ENCODE data around the gene GRK4. TPM values are rescaled to one million over a fixed set of nuclear protein-coding genes. Genes with fewer than 3 reads are reported as not detected.

GRK4 gene
- total RNA-seq, 1 experiment from 2014 or later, result 4.2 TPM

DNA sequence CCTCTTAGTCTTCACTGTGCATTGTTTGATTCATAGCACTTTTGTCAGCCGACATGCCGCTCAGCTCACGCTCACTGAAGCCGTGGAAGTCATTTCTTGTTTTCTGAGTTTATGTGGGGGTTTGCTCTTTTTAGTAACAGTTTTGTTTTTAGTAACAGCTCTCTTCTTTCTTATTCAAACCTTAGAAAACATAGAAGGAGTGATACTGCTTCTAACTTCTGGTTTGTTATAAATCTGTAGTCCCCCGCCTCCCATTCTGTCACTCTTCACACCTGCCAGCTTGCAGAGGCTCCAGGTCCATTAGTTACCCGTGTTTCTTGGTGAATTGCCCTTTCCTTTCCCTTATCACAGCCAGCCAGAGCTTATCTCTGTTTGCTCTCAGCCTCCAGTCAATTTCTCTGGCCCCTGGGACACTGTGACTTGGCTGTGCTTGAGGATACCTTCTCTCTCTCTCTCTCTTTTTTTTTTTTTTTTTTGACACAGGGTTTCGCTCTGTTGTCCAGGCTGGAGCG, 50.5 kb downstream of the GRK4 start:
- ATAC-seq (no peak), DNase-seq (ENCODE audit: low read depth, low spot score) (no peak)
- H3K4me1 ChIP-seq (ENCODE audit: control insufficient read depth in 1 of 2, insufficient read depth in 2 of 2, low read length in 2 of 2), result peaks cover 0 to 11% of the 10 kb centered on the region in 2 experiments; a peak in 2 of 4 replicates
- TF ChIP-seq SIN3A (IDR thresholded peaks at IDR 0.05; ENCODE audit: low read depth), result no peak
- no peak for TF ChIP-seq ZNF274 (IDR thresholded peaks at IDR 0.05; ENCODE audit: low read depth, low read length)
- no peak for TF ChIP-seq POLR2A (IDR thresholded peaks at IDR 0.05; ENCODE audit: borderline replicate concordance, extremely low read depth, insufficient read depth, insufficient read length)
- no TSS peak for BruUV-seq (replicated peaks)
- H3K27ac ChIP-seq (ENCODE audit: low read depth, low read length), result no peak overlapping the region
- H4K20me1 ChIP-seq (ENCODE audit: insufficient read depth), result no peaks in the 10 kb centered on the region
- H3K79me2 ChIP-seq (ENCODE audit: insufficient read depth, low read length), result no peaks in the 10 kb centered on the region
- no peak overlapping the region for H2AFZ ChIP-seq (ENCODE audit: low read depth, low read length, poor library complexity, severe bottlenecking)
- H3K4me2 ChIP-seq (ENCODE audit: low read length), result no peak overlapping the region
- CTCF ChIA-PET, result interaction anchor here (1.4 kb wide), 1 partner anchor 36 kb away, joined by 4 read pairs; no protein-coding TSS in a partner anchor
- no peak overlapping the region for H3K4me3 ChIP-seq (replicated peaks in 1 of 2; ENCODE audit: low read depth in 1 of 2, low read length in 2 of 2)
- H3K36me3 ChIP-seq (ENCODE audit: control insufficient read depth in 1 of 2, insufficient read depth in 2 of 2, low read length in 2 of 2), result no peaks in the 10 kb centered on the region
- H3K9me2 ChIP-seq (ENCODE audit: insufficient read depth), result no peaks in the 10 kb centered on the region
- RAD21 ChIA-PET (ENCODE audit: low non-redundant PET in 1 of 2, low total read pairs in 2 of 2, uncharacterized antibody in 2 of 2, unreplicated experiment in 2 of 2), result no interaction called here
- H3K9me3 ChIP-seq (ENCODE audit: control insufficient read depth in 1 of 2, insufficient read depth in 1 of 2, low read depth in 1 of 2, low read length in 2 of 2), result no peaks in the 10 kb centered on the region
- intact Hi-C loops (cut with micrococcal nuclease), result no loop called here
- POLR2A ChIA-PET, result no interaction called here
- H3K9ac ChIP-seq (ENCODE audit: low read length), result no peak overlapping the region
- no peaks in the 10 kb centered on the region for H3K27me3 ChIP-seq (ENCODE audit: insufficient read depth, low read length)

DNA sequence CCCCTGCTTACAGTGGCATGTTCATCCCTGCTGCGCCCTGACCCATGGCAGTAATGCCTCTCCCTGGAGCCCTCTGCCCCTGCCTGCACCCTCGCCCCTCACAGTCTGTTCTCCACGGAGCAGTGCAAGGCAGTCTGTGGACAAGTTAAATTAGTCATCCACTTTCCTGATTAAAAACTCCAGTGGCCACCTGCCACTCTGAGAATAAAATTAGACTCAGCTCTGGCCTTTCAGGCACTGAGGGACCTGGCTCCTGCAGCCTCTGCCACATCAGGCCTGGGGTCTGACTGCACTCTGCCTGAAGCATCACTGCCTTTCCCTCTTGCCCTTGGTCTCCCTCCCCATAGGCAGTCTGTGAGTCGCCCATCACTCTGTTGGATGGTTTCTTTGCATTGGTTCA, 53.6 kb downstream of the GRK4 start:
- ChIA-PET CTCF (no interaction called here), POLR2A (no interaction called here), RAD21 (ENCODE audit: low non-redundant PET in 1 of 2, low total read pairs in 2 of 2, uncharacterized antibody in 2 of 2, unreplicated experiment in 2 of 2) (no interaction called here)
- H3K36me3 ChIP-seq (ENCODE audit: control insufficient read depth in 1 of 2, insufficient read depth in 2 of 2, low read length in 2 of 2), result no peaks in the 10 kb centered on the region
- ATAC-seq (no peak), DNase-seq (ENCODE audit: low read depth, low spot score) (no peak)
- no peak overlapping the region for H3K4me2 ChIP-seq (ENCODE audit: low read length)
- no peak overlapping the region for H3K27ac ChIP-seq (ENCODE audit: low read depth, low read length)
- no peaks in the 10 kb centered on the region for H3K9me2 ChIP-seq (ENCODE audit: insufficient read depth)
- H3K79me2 ChIP-seq (ENCODE audit: insufficient read depth, low read length), result no peaks in the 10 kb centered on the region
- no peaks in the 10 kb centered on the region for H3K9me3 ChIP-seq (ENCODE audit: control insufficient read depth in 1 of 2, insufficient read depth in 1 of 2, low read depth in 1 of 2, low read length in 2 of 2)
- no peaks in the 10 kb centered on the region for H4K20me1 ChIP-seq (ENCODE audit: insufficient read depth)
- H3K27me3 ChIP-seq (ENCODE audit: insufficient read depth, low read length), result no peaks in the 10 kb centered on the region
- no peak overlapping the region for H2AFZ ChIP-seq (ENCODE audit: low read depth, low read length, poor library complexity, severe bottlenecking)
- no peak overlapping the region for H3K9ac ChIP-seq (ENCODE audit: low read length)
- no peaks in the 10 kb centered on the region for H3K4me1 ChIP-seq (ENCODE audit: control insufficient read depth in 1 of 2, insufficient read depth in 2 of 2, low read length in 2 of 2)
- no peak overlapping the region for H3K4me3 ChIP-seq (replicated peaks in 1 of 2; ENCODE audit: low read depth in 1 of 2, low read length in 2 of 2)
- intact Hi-C loops (cut with micrococcal nuclease), result no loop called here
- BruUV-seq (replicated peaks), result no TSS peak
- TF ChIP-seq SP1 (IDR thresholded peaks at IDR 0.05; ENCODE audit: low read depth) (no peak), EZH2 (IDR thresholded peaks at IDR 0.05) (no peak)
- TF ChIP-seq, protein P1, sequence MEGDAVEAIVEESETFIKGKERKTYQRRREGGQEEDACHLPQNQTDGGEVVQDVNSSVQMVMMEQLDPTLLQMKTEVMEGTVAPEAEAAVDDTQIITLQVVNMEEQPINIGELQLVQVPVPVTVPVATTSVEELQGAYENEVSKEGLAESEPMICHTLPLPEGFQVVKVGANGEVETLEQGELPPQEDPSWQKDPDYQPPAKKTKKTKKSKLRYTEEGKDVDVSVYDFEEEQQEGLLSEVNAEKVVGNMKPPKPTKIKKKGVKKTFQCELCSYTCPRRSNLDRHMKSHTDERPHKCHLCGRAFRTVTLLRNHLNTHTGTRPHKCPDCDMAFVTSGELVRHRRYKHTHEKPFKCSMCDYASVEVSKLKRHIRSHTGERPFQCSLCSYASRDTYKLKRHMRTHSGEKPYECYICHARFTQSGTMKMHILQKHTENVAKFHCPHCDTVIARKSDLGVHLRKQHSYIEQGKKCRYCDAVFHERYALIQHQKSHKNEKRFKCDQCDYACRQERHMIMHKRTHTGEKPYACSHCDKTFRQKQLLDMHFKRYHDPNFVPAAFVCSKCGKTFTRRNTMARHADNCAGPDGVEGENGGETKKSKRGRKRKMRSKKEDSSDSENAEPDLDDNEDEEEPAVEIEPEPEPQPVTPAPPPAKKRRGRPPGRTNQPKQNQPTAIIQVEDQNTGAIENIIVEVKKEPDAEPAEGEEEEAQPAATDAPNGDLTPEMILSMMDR (IDR thresholded peaks at IDR 0.05 in 2 of 3, conservative IDR thresholded peaks at IDR 0.05 in 1 of 3; ENCODE audit: borderline replicate concordance in 1 of 3, insufficient read depth in 1 of 3, low read depth in 2 of 3, low read length in 2 of 3), result no peak
